GM12801 (cell line): ENCODE results near the gene DHX58.

Experiments used
- TF ChIP-seq, protein P1 (sequence below): IDR thresholded peaks from one replicate; pipeline ENCODE4 v1.5.1; 2011; ENCODE audit warnings: control low read depth; ENCODE audit not compliant: insufficient read length; ENCODE audit errors: extremely low read depth

DHX58 gene

DNA sequence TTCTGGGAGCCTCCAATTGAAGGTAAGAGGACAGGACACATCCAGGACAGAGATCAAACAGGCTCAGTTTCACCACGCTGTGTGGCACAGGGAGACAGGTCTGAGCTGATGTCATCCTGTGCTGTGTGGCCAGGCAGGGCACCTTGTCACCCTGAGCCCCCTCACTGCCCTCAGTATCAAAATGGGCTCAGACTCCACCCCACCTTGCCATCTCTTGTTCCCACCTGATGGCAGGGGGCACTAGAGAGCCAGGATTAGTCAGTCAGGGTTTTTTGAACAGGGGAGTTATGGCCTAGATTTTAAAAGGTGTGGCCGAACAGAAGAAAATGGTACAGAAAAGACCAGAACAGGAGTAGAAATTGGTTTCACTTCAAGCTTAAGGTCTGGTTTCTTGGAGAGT, 6.0 kb upstream of the DHX58 start:
- TF ChIP-seq, protein P1, sequence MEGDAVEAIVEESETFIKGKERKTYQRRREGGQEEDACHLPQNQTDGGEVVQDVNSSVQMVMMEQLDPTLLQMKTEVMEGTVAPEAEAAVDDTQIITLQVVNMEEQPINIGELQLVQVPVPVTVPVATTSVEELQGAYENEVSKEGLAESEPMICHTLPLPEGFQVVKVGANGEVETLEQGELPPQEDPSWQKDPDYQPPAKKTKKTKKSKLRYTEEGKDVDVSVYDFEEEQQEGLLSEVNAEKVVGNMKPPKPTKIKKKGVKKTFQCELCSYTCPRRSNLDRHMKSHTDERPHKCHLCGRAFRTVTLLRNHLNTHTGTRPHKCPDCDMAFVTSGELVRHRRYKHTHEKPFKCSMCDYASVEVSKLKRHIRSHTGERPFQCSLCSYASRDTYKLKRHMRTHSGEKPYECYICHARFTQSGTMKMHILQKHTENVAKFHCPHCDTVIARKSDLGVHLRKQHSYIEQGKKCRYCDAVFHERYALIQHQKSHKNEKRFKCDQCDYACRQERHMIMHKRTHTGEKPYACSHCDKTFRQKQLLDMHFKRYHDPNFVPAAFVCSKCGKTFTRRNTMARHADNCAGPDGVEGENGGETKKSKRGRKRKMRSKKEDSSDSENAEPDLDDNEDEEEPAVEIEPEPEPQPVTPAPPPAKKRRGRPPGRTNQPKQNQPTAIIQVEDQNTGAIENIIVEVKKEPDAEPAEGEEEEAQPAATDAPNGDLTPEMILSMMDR = no peak

DNA sequence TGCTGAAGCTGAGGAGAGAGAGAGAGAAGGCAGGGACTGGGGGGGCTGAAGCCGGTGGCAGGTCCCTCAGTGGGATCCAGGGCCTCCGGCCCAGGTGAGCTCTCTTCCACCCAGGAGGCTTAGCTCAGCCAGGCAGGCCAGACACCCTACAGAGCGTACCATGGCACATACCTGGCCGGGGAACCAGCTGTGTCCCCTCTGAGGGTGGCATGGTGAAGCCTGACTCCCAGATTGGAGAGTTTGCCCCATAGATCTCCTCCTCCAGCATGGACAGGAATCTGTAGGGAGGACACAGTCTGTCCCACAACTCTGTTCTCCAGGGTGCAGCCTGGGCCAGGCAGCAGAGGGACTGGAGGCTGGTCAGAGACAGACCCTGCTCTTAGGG, 5.6 kb upstream of the DHX58 start:
- TF ChIP-seq, protein P1 = no peak

DNA sequence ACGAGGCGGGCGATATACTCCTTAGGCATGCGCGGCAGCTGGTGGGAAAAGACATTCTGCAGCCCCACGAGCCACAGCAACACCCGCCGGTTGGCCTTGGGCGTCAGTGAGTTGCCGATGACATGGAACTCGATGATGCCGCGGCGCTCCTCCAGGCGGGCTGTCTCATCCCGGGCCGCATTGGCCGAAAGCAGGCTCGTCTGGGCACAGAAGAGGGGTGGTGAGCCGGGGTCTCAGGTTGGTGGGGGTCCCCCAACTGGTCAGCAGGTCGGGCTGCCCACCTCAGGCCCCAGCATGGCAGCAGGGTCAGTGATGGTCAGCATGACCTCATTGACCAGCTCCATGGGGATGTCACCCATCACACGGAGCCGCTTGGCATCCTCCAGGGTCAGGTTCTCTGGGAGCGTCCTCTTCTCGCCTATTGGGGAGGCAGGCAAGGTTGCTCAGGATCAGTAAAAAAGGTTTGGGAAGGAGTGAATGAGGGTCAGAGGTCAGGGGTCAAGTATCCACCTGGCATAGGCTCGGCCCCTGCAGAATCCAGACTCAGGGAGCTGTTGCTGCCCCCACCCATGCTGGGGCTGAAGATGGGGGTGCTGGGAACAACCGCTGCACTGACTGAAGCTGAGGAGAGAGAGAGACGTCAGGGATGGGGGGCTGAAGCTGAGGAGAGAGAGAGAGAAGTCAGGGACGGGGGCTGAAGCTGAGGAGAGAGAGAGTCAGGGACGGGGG, 5.0 kb upstream of the DHX58 start:
- TF ChIP-seq, protein P1 = no peak

DNA sequence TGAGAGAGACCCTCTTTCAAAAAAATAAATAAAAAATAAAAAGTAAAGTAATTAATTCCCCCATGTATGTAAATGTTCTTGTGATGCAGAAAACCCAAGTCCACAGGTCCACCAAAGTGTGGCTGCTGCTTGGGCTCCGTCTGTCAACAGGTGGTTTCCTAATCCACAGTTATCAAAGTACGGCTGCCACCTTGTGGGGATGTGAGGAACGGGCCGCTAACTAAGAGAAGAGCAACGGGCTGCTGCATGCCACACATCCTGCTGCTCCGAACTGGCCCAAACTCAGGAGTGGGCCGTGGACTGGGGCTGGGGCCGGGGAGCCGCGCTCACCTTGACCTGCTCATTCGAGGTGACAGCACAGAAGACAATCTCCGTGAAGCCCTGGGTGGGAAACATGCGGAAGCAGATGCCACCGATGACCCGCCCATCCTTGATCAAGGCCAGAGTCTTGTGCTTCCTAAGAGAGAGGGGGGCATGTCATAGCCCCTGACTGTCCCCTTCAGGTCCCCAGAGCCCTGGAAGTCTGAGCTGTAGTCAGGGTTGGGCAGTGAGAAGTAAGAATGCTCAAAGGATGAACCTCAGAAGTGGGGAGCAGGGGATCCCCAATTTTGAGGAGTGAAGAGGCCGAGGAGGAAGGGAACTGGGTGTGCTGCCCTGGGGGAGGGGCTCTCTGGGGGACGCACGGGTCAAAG, 4.3 kb upstream of the DHX58 start:
- TF ChIP-seq, protein P1 = no peak

DNA sequence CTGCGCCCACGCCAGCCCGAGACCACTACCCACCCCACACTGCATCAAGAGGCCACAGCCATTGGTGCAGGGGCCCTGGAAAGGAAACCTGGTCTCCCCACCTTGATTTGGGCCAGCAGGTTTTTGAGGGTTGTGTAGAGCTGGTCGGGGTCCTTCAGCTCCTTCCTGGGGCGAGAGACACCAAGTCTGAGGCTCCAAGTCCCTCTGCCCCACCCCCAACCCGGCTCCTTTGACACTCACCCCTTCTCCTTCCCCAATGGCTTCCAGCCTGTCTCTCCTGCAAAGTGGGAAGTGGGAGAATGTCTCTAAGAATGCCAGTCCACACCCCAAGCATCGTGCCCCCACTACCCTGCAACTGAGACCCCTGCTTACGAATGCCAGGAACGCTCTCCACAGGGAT, 1.6 kb upstream of the DHX58 start:
- TF ChIP-seq, protein P1 = no peak

DNA sequence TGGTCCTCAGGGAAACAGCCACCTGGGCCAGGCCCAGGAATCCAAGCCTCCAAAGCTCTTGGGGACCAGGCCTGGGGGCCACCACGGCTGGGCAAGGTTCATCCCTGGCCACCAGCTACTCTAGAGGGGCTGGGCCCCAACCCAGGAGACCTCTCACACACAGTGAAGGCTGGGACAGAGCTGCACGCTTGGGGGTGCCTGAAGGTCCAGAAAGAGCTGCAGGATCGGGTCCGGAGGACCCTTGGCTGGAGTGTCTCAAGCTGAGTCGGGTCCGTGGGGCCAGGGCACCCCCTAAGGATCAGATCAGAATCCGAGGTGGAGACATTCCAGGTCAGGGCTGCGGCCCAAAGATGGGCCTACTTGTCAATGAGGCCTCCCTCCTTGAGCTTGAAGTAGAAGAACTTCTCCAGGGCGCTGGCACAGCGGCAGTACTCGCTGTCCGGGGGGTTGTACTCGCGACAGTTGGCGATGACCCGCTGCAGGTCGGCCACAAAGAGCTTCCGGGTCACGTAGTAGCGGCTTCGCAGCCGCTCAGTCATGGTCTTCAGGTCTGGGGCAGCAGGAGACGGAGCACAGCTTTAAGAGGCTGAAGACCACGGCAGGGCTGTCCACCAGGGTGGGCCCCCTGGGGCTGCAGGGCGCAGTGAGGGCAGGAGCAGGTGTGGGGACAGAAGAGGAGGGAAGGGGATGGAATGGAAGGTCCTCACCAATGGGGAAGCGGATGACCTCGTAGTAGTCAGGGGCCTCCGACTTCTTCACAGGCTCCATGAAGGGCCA, 967 bp upstream of the DHX58 start:
- TF ChIP-seq, protein P1 = no peak

DNA sequence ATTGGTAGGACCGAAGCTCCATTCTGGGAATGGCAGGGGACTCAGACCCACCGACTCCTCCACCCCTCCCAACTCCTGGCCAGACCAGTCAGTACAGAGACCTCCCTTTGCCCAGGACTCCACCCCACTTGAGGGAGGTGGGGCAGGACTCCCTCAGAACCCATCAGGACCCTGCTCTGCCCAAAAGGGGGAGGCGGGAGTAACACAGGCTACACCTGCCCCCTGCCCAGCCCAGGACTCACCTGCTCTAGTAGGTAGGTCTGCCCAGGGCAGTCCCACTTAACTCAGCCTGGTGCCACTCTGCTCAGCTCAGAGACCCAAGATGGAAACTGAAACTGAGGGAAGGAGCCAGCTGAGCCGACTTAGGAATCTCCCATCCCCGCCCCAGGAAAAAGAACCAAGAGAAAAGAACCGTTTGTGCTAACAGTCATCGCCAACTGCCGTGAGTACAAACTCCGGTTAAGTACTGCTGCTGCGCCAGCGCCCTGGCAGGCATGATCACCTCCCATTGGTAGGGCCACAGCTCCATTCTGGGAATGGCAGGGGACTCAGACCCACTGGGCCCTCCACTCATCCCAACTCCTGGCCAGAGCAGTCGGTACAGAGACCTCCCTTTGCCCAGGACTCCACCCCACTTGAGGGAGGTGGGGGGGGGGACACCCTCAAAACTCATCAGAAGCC, 503 bp downstream of the DHX58 start:
- TF ChIP-seq, protein P1 = no peak
